ENCODE data around the gene HEXD.

HEXD gene

GRCh38 chr17:82416264-82416663 lies 1.9 kb upstream of the HEXD start:
- no peak for DNase-seq

- DNase-seq, result no peak
Observed at GRCh38 chr17:82416771-82417170, 1.4 kb upstream of the HEXD start.

- no peak for DNase-seq
Observed at GRCh38 chr17:82419540-82419939, 1.4 kb downstream of the HEXD start.

DNA sequence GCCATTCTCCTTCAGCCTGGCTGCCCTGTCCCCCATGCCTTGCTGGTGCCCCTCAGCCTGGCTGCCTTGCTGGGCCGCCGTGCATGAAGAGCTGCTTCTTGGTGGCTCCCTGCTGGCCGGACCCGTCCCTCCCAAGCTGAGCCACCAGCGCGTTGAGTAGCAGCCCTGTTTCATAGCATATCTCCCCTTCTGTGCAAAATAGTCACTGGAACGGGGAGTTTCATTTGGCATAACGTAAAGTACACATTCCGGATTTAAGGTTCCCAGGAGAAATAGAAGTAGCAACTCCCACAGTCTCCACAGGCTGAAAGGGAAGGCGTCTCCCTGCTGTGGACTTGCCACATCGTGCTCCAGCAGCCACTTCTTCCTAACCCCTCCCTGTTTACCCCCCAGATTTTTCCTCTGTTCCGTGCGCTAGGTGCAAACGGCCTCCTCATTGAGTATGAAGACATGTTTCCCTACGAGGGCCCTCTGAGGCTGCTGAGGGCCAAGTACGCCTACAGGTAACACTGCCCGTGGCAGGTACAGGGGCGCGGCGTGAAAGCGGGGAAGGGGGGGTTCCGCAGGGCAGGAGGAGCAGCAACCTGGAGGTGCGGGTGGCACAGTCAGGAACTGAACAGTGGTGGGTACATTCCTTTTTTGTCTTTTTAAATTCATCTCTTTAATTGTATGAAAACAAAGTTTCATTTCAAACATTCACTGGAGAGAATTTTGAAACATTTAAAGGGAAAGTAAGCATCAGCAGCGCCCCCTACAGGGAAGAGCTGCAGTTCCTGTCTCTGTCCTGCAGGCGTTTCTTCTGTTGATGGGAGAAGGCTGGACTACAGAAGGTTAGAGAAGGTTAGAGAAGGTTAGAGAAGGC lies 6.1 kb downstream of the HEXD start:
- peak; percentile 31 to 52 for DNase-seq

GRCh38 chr17:82424863-82425159 lies 6.7 kb downstream of the HEXD start:
- no peak for DNase-seq

DNA sequence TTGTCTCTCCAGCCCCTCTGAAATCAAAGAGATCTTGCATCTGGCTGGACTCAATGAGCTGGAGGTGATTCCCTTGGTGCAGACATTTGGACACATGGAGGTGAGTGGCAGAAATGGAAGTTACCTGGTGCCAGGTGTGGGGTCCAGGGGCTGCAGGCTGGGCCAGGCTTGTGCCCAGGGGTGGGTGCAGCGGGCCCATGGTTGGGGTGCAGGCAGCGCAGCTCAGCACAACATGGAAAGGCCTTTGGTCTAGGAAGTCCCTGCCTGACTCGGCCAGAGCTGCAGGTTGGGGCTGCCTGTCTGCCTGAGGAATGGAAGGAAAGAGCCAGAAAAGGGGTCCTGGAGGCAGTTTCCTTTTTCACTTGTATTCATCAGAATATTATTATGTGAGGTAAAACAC lies 10.4 kb downstream of the HEXD start:
- DNase-seq, result no peak

GRCh38 chr17:82429824-82430223 lies 11.7 kb downstream of the HEXD start:
- DNase-seq, result no peak

DNA sequence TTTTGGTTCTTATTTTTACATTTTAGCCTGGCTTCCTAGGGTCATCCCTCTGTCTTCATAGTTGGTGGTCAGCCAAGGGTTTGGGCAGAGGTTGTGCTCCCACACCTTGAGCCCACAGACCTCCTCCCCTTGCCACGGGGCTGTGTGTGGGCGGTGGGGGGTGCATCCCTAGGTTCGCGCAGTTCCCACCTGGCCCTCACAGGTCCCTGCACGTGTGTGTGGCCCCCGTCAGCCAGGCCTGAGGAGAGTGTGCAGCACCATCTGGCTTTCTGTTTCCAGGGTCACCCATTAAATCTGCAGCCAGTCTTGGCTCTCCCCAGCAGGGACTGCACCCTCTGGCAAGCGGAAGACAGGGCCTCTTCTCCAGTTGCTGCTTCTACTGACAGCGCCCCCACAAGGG lies 13.9 kb downstream of the HEXD start:
- DNase-seq, result no peak

DNA sequence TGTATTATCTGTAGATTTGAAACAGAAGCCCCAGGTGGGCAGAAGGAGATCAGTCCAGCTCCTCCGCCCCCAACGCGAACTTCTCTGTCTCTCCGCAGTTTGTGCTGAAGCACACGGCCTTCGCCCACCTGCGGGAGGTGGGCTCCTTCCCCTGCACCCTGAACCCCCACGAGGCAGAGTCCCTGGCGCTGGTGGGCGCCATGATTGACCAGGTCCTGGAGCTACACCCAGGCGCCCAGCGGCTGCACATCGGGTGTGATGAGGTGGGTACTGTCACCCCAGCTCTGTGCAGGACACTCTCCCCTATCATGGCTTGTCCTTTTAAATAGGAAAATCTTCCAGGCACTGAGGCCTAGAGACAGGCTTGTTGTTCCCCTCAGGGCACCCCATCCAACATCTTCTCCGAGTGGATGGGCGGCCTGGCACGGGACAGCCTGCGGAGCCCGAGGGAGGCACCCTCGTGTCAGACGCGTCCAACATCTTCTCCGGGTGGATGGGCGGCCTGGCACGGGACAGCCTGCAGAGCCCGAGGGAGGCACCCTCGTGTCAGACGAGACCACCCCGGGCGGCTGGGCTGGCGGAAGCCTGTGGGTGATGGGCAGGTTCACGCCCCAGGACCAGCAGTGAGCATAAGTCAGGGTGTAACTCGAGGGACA lies 15.5 kb downstream of the HEXD start:
- DNase-seq, result no peak

GRCh38 chr17:82434216-82434565 lies 16.0 kb downstream of the HEXD start:
- DNase-seq, result peak in 1 of 2 experiments; percentile 11

GRCh38 chr17:82435103-82435502 lies 17.0 kb downstream of the HEXD start:
- DNase-seq, result no peak

GRCh38 chr17:82435601-82436583 lies 17.7 kb downstream of the HEXD start:
- DNase-seq, result no peak

- DNase-seq, result no peak
Observed at GRCh38 chr17:82436601-82437324, 18.6 kb downstream of the HEXD start.

- no peak for DNase-seq
Observed at GRCh38 chr17:82437325-82437668, 19.1 kb downstream of the HEXD start.

- no peak for DNase-seq
Observed at GRCh38 chr17:82438401-82439193, 20.4 kb downstream of the HEXD start.

GRCh38 chr17:82439194-82439828 lies 21.2 kb downstream of the HEXD start:
- no peak for DNase-seq

DNA sequence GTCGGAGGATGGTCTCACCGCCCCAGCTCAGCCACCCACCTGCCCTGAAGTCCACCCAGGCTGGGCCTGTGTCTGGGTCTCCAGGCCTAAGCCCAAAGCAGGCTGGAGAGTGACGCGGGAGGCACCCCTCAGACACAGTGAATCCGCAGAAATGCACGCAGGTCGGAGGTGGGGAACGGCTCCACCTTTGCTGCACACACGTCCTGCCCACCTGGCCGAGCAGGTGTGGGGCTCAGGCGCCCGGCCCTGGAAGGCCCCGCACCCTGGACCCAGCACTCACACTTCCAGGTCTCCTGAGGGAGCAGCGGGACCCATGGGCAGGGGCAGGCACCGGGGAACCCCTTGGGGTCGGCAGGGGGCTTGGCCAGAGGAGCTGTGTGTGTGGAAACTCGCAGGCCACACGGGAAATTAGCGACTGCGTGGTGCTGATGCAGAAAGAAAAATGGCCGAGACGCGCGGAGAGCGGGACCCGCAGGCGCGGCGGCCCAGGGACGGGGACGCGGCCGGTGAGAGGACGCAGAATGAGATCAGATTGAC lies 21.8 kb downstream of the HEXD start:
- DNase-seq, result no peak

- no peak for DNase-seq
Observed at GRCh38 chr17:82440469-82440981, 22.4 kb downstream of the HEXD start.

DNA sequence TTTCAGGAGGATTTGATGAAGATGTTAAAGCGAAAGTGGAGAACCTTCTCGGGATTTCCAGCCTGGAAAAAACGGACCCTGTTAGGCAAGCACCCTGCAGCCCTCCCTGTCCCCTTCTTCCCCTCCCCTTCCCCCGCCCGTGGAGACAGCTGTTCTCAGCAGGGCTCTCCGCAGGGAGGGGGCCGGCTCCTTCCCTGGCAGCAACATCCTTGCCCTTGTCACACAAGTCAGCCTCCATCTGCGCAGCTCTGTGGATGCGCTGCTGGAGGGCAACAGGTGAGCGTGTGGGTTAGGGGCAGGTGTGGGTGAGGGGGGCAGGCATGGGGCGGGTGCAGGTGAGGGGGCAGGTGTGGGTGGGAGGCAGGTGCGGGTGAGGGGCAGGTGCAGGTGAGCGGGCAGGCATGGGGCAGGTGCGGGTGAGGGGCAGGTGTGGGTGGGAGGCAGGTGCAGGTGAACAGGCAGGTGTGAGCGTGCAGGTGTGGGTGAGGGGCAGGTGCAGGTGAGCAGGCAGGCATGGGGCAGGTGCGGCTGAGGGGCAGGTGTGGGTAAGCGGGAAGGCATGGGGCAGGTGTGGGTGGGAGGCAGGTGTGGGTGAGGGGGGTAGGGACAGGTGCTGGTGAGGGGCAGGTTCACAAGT lies 23.0 kb downstream of the HEXD start:
- no peak for DNase-seq

DNA sequence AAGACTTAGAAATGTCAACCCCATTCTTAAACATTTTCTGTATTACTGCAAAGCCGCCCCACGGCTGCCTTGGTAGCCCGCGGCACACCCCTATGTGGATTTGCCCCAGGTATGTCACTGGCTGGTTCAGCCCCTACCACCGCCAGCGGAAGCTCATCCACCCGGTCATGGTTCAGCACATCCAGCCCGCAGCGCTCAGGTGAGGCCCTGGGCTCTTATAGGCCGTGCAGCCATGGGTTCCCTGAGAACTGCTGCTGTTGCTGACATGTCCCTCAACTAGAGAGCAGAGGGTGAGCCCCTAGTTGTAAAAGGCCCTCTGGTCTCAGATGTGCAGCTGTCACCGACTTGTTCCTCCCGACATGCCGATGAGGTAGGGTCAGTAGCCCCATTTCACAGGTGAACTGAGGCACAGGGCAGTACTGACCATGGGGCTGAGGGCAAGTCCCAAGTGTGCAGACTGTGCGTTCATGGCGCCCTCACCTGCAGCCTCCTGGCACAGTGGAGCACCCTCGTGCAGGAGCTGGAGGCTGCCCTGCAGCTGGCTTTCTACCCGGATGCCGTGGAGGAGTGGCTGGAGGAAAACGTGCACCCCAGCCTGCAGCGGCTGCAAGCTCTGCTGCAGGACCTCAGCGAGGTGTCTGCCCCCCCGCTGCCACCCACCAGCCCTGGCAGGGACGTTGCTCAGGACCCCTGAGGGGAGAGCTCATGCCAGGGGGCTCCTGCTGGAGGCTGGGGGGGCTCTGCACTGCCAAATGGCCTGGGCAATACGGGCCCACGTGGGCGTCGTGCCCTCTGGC lies 23.7 kb downstream of the HEXD start:
- no peak for DNase-seq

Measured in stimulated activated CD4-positive, alpha-beta T cell treated with anti-CD3 and anti-CD28 coated beads, Interleukin-4, amount 100 ng/mL, for 4 hours (primary cell).